Measurements from ENCODE around the gene HOXC9. TPM values are rescaled to one million over a fixed set of nuclear protein-coding genes. Genes with fewer than 3 reads are reported as not detected.
A peak's percentile ranks its signal among the peaks of the same experiment; 100 is the strongest.

The HOXC9 gene
- total RNA-seq, 1 experiment from 2014 or later = 6.0 TPM

GRCh38 chr12:53996240-53997203, 3.4 kb upstream of the HOXC9 start:
- H3K27me3 Mint-ChIP-seq (ENCODE audit: insufficient read depth, unreplicated experiment) = peaks cover 7% of the 10 kb centered on the region
- H3K27ac Mint-ChIP-seq (ENCODE audit: low read depth, unreplicated experiment) = no peak overlapping the region
- H3K4me1 Mint-ChIP-seq (ENCODE audit: insufficient read depth, unreplicated experiment) = peaks cover 7% of the 10 kb centered on the region
- no peaks in the 10 kb centered on the region for H3K9me3 Mint-ChIP-seq (ENCODE audit: unreplicated experiment)
- no peak for DNase-seq (ENCODE audit: unreplicated experiment)
- intact Hi-C loops (cut with micrococcal nuclease) = no loop called here
- TF ChIP-seq CTCF (IDR thresholded peaks at IDR 0.05; ENCODE audit: unreplicated experiment) = no peak
- no peak overlapping the region for H3K4me3 Mint-ChIP-seq (ENCODE audit: unreplicated experiment)
- POLR2A ChIA-PET = no interaction called here
- no peaks in the 10 kb centered on the region for H3K36me3 Mint-ChIP-seq (ENCODE audit: insufficient read depth, unreplicated experiment)
- no TSS peak for BruUV-seq (replicated peaks)
- CTCF ChIA-PET = interaction anchor here (1.0 kb wide), 1 partner anchor 213 kb away, joined by 3 read pairs; no protein-coding TSS in a partner anchor

- CTCF ChIA-PET = interaction anchor here (0.5 to 12.4 kb wide), 5 partner anchors 10 to 211 kb away, joined by 3 to 200 read pairs (median 4); partner anchors contain the start of gene HOXC10
- Mint-ChIP-seq H3K27ac (ENCODE audit: low read depth, unreplicated experiment) (no peak overlapping the region), H3K4me3 (ENCODE audit: unreplicated experiment) (no peak overlapping the region), H3K9me3 (ENCODE audit: unreplicated experiment) (no peaks in the 10 kb centered on the region), H3K4me1 (ENCODE audit: insufficient read depth, unreplicated experiment) (peaks cover 12% of the 10 kb centered on the region), H3K27me3 (ENCODE audit: insufficient read depth, unreplicated experiment) (peaks cover 7% of the 10 kb centered on the region), H3K36me3 (ENCODE audit: insufficient read depth, unreplicated experiment) (no peaks in the 10 kb centered on the region)
- POLR2A ChIA-PET = interaction anchor here (1.0 kb wide), 1 partner anchor 59 kb away, joined by 3 read pairs; the partner anchor contains the start of gene HOXC13
- no TSS peak for BruUV-seq (replicated peaks)
- TF ChIP-seq CTCF (IDR thresholded peaks at IDR 0.05; ENCODE audit: unreplicated experiment) = no peak
- intact Hi-C loops (cut with micrococcal nuclease) = no loop called here
- DNase-seq (ENCODE audit: unreplicated experiment) = no peak
These were observed 2.5 kb upstream of the HOXC9 start for GRCh38 chr12:53997204-53998109.

GRCh38 chr12:53998110-53998899, 1.7 kb upstream of the HOXC9 start:
- Mint-ChIP-seq H3K9me3 (ENCODE audit: unreplicated experiment) (no peaks in the 10 kb centered on the region), H3K4me3 (ENCODE audit: unreplicated experiment) (peak overlapping the region; percentile 89), H3K27ac (ENCODE audit: low read depth, unreplicated experiment) (no peak overlapping the region), H3K4me1 (ENCODE audit: insufficient read depth, unreplicated experiment) (peaks cover 12% of the 10 kb centered on the region), H3K27me3 (ENCODE audit: insufficient read depth, unreplicated experiment) (peaks cover 7% of the 10 kb centered on the region), H3K36me3 (ENCODE audit: insufficient read depth, unreplicated experiment) (peaks cover 8% of the 10 kb centered on the region)
- DNase-seq (ENCODE audit: unreplicated experiment) = no peak
- no TSS peak for BruUV-seq (replicated peaks)
- ChIA-PET CTCF (interaction anchor here (0.5 to 12.4 kb wide), 12 partner anchors 9 to 252 kb away, joined by 3 to 200 read pairs (median 4); partner anchors contain the start of genes HOXC10, HOXC11 and HOXC8), POLR2A (interaction anchor here (1.0 to 2.7 kb wide), 6 partner anchors 7 to 271 kb away, joined by 3 to 32 read pairs (median 9); partner anchors contain the start of genes CALCOCO1, HOXC13 and SMUG1)
- no peak for TF ChIP-seq CTCF (IDR thresholded peaks at IDR 0.05; ENCODE audit: unreplicated experiment)
- intact Hi-C loops (cut with micrococcal nuclease) = no loop called here
